Measurements from ENCODE around the gene PPIL6.

DNA sequence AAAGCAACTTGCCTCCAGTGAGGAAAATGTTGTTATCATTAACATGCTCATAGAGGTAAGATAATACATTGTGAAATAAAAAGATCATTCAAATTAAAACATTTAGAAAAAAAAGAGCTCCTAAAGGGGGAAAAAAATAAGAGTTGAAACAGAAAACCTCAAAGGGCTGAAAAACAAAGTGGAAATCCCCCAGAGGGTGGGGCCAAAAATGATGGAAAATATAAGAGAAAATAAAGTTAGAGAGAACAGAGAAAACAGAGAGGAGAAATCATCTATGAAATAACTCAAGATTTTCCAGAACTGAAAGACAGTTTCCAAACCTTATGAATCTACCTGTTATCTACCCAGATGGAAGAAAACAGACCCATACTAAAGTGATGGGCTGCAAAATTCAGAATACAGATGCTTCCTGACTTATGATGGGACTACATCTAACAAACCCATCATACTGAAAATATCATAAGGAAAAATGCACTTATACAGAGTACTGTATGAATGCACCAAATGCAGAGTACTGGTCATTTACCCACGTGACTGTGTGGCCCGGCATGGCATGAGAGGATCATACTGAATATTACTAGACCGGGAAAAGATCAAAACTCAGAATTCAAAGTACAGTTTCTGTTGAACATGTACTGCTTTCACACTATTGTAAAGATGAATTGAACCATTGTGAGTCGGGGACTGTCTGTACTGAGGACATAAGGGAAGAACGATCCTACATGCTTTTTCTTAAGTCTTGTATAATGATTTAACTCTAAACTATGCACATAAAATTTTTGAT is 38.6 kb upstream of the PPIL6 start:
- TF ChIP-seq, protein P1, sequence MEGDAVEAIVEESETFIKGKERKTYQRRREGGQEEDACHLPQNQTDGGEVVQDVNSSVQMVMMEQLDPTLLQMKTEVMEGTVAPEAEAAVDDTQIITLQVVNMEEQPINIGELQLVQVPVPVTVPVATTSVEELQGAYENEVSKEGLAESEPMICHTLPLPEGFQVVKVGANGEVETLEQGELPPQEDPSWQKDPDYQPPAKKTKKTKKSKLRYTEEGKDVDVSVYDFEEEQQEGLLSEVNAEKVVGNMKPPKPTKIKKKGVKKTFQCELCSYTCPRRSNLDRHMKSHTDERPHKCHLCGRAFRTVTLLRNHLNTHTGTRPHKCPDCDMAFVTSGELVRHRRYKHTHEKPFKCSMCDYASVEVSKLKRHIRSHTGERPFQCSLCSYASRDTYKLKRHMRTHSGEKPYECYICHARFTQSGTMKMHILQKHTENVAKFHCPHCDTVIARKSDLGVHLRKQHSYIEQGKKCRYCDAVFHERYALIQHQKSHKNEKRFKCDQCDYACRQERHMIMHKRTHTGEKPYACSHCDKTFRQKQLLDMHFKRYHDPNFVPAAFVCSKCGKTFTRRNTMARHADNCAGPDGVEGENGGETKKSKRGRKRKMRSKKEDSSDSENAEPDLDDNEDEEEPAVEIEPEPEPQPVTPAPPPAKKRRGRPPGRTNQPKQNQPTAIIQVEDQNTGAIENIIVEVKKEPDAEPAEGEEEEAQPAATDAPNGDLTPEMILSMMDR (IDR thresholded peaks at IDR 0.05; ENCODE audit: low read depth, low read length) = no peak
- no peak for TF ChIP-seq EZH2phosphoT487 (IDR thresholded peaks at IDR 0.05; ENCODE audit: low read depth)

Measured in OCI-LY3 (cell line).